HG02759 (cell line): ENCODE results near the gene FLII.
A peak's percentile ranks its signal among the peaks of the same experiment; 100 is the strongest.

Experiments
- ATAC-seq: cut with Tn5 transposase; IDR thresholded peaks from one replicate; pipeline ENCODE4 v1.9.1; 2021; ENCODE audit warnings: mild to moderate bottlenecking, moderate library complexity; ENCODE audit not compliant: unreplicated experiment

Gene FLII

GRCh38 chr17:18260332-18261145 is 2.0 kb upstream of the FLII start, which contains the start of gene MIEF2:
Gene MIEF2 (plus strand): TSS chr17:18260662. CDS start chr17:18262721, 2,059 bp downstream.
- ATAC-seq: peak; percentile 81

DNA sequence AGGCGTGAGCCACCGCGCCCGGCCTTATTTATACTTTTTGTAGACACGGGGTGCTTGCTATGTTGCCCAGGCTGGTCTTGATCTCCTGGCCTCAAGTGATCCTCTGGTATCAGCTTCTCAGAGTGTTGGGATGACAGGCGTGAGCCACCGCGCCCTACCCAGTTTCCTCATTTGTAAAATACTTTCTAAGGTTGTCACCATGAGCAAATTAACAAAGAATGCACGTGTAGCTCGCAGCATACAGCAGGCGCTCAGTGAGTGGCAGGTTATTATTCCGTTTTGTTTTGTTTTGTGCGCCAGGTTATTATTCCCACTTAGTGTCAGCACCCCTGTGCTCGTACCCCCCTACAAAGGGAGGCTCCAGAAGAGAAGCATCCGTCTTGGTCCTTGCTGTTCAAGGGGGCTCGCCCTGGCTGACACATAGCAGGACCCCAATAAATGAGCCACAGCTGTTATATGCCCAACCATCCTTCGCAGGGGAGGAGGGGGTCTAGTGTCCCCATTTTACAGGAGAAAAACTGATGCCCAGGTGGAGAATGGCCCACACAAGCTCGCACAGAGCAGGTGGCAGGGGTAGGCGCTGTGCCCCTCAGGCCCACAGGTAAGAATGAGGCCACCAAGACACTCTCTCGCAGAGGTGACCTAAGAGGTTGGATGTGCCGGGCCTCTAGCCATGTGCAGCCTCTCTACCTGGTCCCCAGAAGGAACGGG is 1.2 kb upstream of the FLII start:
- ATAC-seq: no peak

DNA sequence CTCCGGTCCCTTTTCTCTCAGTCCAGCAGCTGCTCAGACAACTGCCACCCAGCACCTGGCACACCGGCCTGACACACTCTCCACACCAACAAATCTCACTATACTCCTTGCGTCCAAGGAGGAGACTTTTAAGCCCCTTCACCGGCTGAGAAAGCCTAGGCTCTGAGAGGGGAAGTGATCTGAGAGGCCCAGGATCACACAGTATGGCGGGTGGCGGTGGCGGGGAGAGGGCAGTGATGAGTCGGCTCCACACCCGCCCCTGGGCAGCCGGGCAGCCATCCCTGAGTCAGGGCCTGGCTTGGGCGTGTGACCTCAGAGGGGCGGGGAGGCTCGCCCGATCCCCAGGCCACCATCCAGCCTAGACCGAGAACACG is 569 bp downstream of the FLII start:
- ATAC-seq: peak; percentile 29

GRCh38 chr17:18257268-18257981 is 1.1 kb downstream of the FLII start:
- ATAC-seq: peak; percentile 10

DNA sequence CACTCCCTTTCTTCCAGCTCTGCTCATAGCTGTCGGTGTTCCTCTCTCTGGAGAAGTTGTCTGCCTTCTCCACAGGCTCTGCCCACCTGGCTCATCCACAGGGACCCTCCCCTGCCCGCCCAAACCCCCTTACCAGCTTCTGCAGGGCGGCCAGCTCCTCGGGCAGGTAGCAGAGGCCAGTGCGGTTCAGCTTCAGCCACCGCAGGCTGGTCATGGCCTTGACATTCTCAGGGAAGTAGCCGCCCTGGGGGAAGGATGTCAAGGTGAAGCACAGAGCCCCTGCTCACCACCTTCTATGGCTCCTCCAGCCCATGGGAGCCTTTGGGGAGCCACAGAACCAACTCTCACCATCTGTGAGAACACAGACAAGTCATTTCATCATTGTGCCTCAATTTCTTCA is 1.8 kb downstream of the FLII start:
- ATAC-seq: no peak

DNA sequence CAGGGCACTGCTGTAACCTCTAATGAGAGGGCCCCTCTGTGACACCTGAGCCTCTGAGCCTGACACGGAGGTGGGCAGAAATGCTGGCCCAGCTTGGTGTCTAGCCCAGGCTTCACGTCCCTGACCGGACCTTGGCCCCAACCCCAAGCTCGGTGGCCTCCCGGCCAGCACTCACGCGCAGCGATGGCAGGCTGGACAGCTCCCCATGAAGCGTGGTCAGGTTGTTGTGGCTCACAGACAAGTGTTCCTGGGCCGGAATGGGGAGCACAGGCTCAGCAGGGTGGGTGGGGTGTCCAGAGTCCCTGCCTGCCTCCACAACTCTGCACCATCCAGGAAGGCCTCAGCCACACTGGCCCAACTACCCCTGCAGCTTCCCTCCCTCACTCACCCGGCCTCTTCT is 2.2 kb downstream of the FLII start:
- no peak for ATAC-seq

- ATAC-seq: no peak
Observed at GRCh38 chr17:18254888-18255649, 3.5 kb downstream of the FLII start.

DNA sequence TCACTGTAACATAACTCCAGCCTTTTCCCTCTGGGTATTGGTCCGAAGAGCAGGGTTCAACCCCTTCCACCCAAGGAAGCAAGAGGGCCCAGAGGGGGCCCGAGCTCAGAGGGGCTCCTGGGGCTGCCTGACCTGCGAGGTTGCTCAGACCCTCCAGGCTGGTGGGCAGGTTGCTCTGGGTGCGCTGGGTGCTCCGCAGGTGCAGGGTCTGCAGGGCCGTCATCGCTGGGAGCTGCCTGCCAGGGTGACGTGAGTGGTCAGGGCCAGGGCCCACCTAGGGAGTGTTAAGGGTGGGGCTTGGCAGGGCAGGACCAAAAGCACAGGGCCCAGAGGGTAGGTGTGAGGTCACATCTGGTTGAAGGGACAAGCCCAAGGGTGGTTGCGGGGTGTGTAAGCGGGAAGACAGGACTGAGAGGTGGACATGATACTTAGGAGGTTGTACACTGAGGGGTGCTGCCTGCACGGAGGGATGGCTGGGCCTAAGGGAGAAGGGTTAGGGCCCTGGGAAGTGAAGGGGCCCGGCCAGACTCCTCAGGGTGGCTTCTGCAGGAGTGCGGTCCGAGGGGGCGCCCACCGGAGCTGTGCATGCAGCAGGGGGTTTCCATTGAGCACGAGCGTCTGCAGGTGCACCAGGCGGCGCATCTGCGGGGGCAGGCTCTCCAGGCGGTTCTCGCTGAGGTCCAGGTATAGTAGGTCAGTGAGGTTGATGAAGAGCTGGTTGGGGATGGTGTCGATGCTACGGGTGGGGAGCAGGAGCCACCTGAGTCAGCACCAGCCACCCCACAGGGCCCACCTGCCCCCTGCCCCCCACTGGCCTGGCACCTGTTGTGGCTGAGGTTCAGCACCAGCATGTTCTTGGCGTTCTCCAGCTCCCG is 4.4 kb downstream of the FLII start:
- ATAC-seq: no peak

- no peak for ATAC-seq
Observed at GRCh38 chr17:18253187-18253884, 5.2 kb downstream of the FLII start.

DNA sequence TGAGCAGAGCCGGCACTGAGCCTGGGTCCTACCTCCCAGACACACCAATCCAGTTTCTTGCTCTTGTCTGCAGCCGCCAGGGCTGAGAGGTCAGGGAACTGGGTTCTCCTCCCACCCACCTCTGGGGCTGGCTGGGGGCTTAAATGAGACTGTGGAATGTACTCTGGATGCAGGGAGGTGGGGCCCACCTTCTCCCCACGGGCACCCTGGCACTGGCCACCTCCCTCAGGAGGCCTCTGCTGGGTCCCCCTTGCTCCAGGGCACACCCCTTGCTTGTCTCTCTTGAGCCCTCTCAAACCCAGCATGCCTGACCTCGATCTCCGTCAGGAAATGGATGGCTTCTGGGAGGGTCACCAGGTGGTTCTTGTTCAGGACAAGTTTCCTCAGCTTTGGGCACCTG is 6.4 kb downstream of the FLII start:
- no peak for ATAC-seq

DNA sequence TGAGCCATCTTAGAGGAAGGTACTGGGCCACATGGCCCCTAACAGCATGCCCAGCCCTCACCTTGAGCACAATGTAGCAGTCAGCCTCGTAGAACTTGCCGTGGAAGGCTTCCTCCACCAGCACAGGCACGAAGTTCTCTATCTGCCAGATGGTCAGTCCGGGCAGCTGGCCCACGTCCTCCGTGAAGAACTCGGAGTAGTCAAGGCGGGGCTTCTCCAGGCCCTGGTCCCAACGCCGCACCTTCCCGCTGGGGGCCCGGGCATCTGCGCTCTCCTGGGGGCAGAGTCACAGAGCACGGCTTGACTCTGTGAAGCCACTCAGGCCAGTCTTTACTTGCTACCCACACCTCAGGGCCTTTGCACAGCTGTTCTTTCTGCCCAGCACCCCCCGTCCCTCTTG is 7.3 kb downstream of the FLII start:
- ATAC-seq: no peak

GRCh38 chr17:18250708-18251107 is 7.8 kb downstream of the FLII start:
- no peak for ATAC-seq

- no peak for ATAC-seq
Observed at GRCh38 chr17:18250259-18250658, 8.3 kb downstream of the FLII start.

DNA sequence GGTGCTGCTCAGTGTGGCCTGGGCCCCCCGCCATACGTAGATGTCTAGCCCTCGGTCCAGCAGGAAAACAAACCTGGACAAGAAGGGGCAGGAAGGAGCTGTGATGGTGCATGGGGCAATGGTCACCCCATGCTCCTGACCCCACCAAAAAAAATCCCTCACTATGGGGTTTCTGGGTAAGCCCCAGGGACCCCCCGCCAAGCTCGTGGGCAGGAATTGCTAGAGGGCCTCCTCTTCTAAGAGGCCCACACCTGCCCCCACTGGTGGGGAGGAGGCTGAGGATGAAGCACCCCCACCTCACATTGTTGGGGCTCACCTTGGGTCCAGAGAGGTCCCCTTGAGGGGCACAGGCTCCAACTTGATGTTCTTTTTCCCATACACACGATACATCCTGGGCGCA is 9.7 kb downstream of the FLII start:
- no peak for ATAC-seq

- ATAC-seq: no peak
Observed at GRCh38 chr17:18248300-18248731, 10.2 kb downstream of the FLII start.

DNA sequence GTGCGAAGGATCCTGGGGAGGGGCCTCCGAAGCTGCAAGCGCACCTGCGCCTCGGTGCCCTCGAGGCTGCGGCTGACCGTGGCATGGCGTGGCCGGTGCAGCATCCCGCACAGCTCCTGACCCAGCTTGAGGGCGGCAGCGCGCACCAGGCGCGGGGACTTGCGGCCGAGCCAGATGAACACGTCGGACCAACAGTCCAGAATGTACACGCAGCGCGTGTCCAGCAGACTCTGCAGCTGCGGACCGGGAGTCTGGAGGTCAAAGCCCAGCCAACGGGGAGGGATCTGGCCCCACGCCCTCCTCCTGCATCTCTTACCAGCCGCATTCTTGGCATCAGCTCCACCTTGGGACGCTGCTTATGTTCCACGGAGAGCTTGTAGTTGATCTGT is 10.9 kb downstream of the FLII start:
- no peak for ATAC-seq

DNA sequence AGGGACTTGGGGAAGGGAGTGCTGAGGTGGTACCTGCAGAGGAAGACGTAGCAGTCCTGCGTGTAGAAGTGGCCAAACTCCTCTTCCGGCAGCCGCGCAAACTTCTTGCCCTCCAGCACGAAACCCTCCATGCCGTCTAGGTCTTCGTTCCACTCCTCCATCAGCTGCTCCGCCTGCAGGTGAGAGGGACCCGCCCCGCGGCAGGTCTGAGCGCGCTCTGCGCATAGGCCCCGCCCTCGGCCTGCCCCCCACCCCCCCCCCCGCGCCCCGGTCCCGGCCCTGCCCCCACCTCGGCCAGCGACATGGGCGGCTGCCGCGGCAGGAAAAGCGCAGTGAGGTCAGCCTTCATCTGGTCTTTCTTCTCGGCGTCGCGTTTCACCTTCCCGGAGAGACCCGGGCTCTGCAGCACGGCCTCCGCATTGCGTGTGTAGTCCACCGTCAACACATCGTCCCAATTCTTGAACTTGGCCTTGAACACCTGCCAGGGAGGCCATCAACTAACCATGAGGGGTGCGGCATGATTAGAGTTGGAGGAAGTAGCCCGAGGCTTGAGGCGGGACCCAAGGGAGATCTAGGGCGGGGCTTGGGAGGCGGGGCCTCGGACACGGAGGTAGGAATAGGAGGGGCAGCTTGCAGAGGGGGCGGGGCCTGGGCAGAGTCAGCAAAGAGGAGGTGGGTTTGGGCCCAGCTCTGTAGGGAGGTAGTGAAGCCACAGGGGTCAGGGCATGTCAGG is 11.5 kb downstream of the FLII start:
- ATAC-seq: no peak

GRCh38 chr17:18246109-18246725 is 12.3 kb downstream of the FLII start:
- ATAC-seq: no peak
